Peyer's patch (tissue), 4 donors: ENCODE results near the gene ZC2HC1B. TPM values are rescaled to one million over a fixed set of nuclear protein-coding genes. Genes with fewer than 3 reads are reported as not detected.

Experiments
- DNase-seq, 3 donors: peaks; one replicate each; pipeline ENCODE4 v3.0.0-alpha.2; 2017 to 2019
- H3K27ac ChIP-seq, 4 donors: fragments of 200-600 bp; sonication (generic); one replicate each; pipeline ENCODE4 v1.5.1; 2016 to 2019
- H3K27me3 ChIP-seq, 2 donors: fragments of 200-600 bp; sonication (generic); one replicate each; pipeline ENCODE4 v1.5.1; 2019
- H3K36me3 ChIP-seq, 3 donors: fragments of 200-600 bp; sonication (generic); one replicate each; pipeline ENCODE4 v1.5.1; 2016 to 2019
- H3K4me1 ChIP-seq, 4 donors: fragments of 200-600 bp; sonication (generic); one replicate each; pipeline ENCODE4 v1.5.1; 2016 to 2019
- H3K4me3 ChIP-seq, 4 donors: fragments of 200-600 bp; sonication (generic); 1 replicate in 3 of 4; 2 replicates in 1 of 4; pipeline ENCODE4 v1.5.1; 2016 to 2019; ENCODE audit warnings: mild to moderate bottlenecking in 1 of 4
- H3K9me3 ChIP-seq, 4 donors: fragments of 200-600 bp; sonication (generic); one replicate each; pipeline ENCODE4 v1.5.1; 2016 to 2019; ENCODE audit warnings: mild to moderate bottlenecking in 1 of 4
- CTCF ChIP-seq, 6 experiments: fragments of 450-650 bp in 4 of 6; fragments of 200-600 bp in 2 of 6; sonication (generic) in 1 of 6; IDR thresholded peaks; one replicate each; pipeline ENCODE4 v1.5.1; 2017 to 2019; ENCODE audit warnings: antibody characterized with exemption in 6 of 6, mild to moderate bottlenecking in 3 of 6, moderate library complexity in 1 of 6
- POLR2A ChIP-seq, 2 donors: fragments of 450-650 bp; IDR thresholded peaks; one replicate each; pipeline ENCODE4 v1.5.1; 2017; ENCODE audit warnings: antibody characterized with exemption in 2 of 2, mild to moderate bottlenecking in 2 of 2, moderate library complexity in 2 of 2
- total RNA-seq, 4 donors: library from RNA; depleted of rRNA; stranded (reverse); fragments of >200 nt; gene quantifications; one replicate each; pipeline ENCODE4 v1.1.0, GENCODE V29; 2016

The ZC2HC1B gene
- total RNA-seq, 4 donors from 2014 or later: not detected

- no peak for TF ChIP-seq POLR2A (IDR thresholded peaks at IDR 0.05)
- no peak for TF ChIP-seq CTCF (IDR thresholded peaks at IDR 0.05)
- Histone ChIP-seq H3K27me3 (no peaks in the 10 kb centered on the region), H3K36me3 (no peaks in the 10 kb centered on the region), H3K27ac (no peak overlapping the region), H3K4me3 (no peak overlapping the region), H3K9me3 (no peaks in the 10 kb centered on the region), H3K4me1 (no peaks in the 10 kb centered on the region)
- DNase-seq: no peak
These were observed 72.7 kb downstream of the ZC2HC1B start for GRCh38 chr6:143936778-143937667.

- no peak for TF ChIP-seq CTCF (IDR thresholded peaks at IDR 0.05)
- TF ChIP-seq POLR2A (IDR thresholded peaks at IDR 0.05): no peak
- no peaks in the 10 kb centered on the region for H3K4me1 ChIP-seq
- H3K9me3 ChIP-seq: no peaks in the 10 kb centered on the region
- no peak for DNase-seq
- no peaks in the 10 kb centered on the region for H3K27me3 ChIP-seq
- H3K36me3 ChIP-seq: no peaks in the 10 kb centered on the region
- no peak overlapping the region for H3K27ac ChIP-seq
- H3K4me3 ChIP-seq: no peak overlapping the region
These were observed 73.3 kb downstream of the ZC2HC1B start for GRCh38 chr6:143937668-143937970.

- Histone ChIP-seq H3K27me3 (no peaks in the 10 kb centered on the region), H3K27ac (no peak overlapping the region), H3K4me3 (no peak overlapping the region), H3K9me3 (no peaks in the 10 kb centered on the region), H3K36me3 (no peaks in the 10 kb centered on the region), H3K4me1 (no peaks in the 10 kb centered on the region)
- no peak for DNase-seq
- TF ChIP-seq CTCF (IDR thresholded peaks at IDR 0.05) (no peak), POLR2A (IDR thresholded peaks at IDR 0.05) (no peak)
These were observed 75.1 kb downstream of the ZC2HC1B start for GRCh38 chr6:143939364-143939763.

GRCh38 chr6:143940011-143940597, 75.8 kb downstream of the ZC2HC1B start:
- DNase-seq: peak in 2 of 3 donors; percentile 46 to 83
- H3K36me3 ChIP-seq: no peaks in the 10 kb centered on the region
- H3K27ac ChIP-seq: no peak overlapping the region
- TF ChIP-seq POLR2A (IDR thresholded peaks at IDR 0.05): no peak
- TF ChIP-seq CTCF (IDR thresholded peaks at IDR 0.05): peak; percentile 51 to 90 (median 85)
- no peaks in the 10 kb centered on the region for H3K4me1 ChIP-seq
- no peak overlapping the region for H3K4me3 ChIP-seq
- H3K27me3 ChIP-seq: no peaks in the 10 kb centered on the region
- no peaks in the 10 kb centered on the region for H3K9me3 ChIP-seq

GRCh38 chr6:143941852-143942627, 77.8 kb downstream of the ZC2HC1B start:
- Histone ChIP-seq H3K4me1 (no peaks in the 10 kb centered on the region), H3K36me3 (no peaks in the 10 kb centered on the region), H3K27me3 (no peaks in the 10 kb centered on the region), H3K4me3 (no peak overlapping the region), H3K27ac (no peak overlapping the region), H3K9me3 (no peaks in the 10 kb centered on the region)
- TF ChIP-seq CTCF (IDR thresholded peaks at IDR 0.05): peak in 5 of 6 experiments; percentile 1 to 57 (median 53)
- no peak for TF ChIP-seq POLR2A (IDR thresholded peaks at IDR 0.05)
- peak; percentile 44 to 76 (median 74) for DNase-seq
